NCI-H1930 (cell line): ENCODE measurements around the gene SLC1A3.
A peak's percentile ranks its signal among the peaks of the same experiment; 100 is the strongest.

ENCODE experiments used
- DNase-seq, 2 experiments: peaks; one replicate each; lab custom pipeline; 2025; lab: John Stamatoyannopoulos, UW

The SLC1A3 gene

GRCh38 chr5:36721664-36722235 lies 115.3 kb downstream of the SLC1A3 start:
- no peak for DNase-seq

- DNase-seq = no peak
Measured at GRCh38 chr5:36722900-36723299, 116.5 kb downstream of the SLC1A3 start.

- no peak for DNase-seq
Measured at GRCh38 chr5:36723912-36724311, 117.5 kb downstream of the SLC1A3 start.

- no peak for DNase-seq
Measured at GRCh38 chr5:36724467-36725332, 118.3 kb downstream of the SLC1A3 start.

- no peak for DNase-seq
Measured at GRCh38 chr5:36726317-36726716, 119.9 kb downstream of the SLC1A3 start.

GRCh38 chr5:36726767-36727166 lies 120.4 kb downstream of the SLC1A3 start:
- no peak for DNase-seq

- peak; percentile 50 to 72 for DNase-seq
Measured at GRCh38 chr5:36728697-36729543, 122.5 kb downstream of the SLC1A3 start.

- DNase-seq = peak; percentile 53 to 70
Measured at GRCh38 chr5:36730537-36731216, 124.3 kb downstream of the SLC1A3 start.

- no peak for DNase-seq
Measured at GRCh38 chr5:36733183-36733582, 126.8 kb downstream of the SLC1A3 start.

GRCh38 chr5:36734422-36734821 lies 128.0 kb downstream of the SLC1A3 start:
- DNase-seq = peak in 1 of 2 experiments; percentile 33

- no peak for DNase-seq
Measured at GRCh38 chr5:36735891-36736290, 129.5 kb downstream of the SLC1A3 start.
